Gastrocnemius medialis (tissue), 4 donors: Measurements from ENCODE around the gene MAP3K4.
"Not testable (repeated sequence)": the region's sequence is repeated elsewhere in the genome, so short reads cannot be mapped to it uniquely, and the experiment has no call there.

Experiments
- CTCF ChIP-seq, 5 experiments: fragments of 450-650 bp in 3 of 5; fragments of 200-600 bp in 2 of 5; sonication (generic) in 2 of 5; IDR thresholded peaks in 4 of 5; conservative IDR thresholded peaks in 1 of 5; 1 replicate in 4 of 5; 2 replicates in 1 of 5; pipeline ENCODE4 v1.5.1; 2016 to 2019; ENCODE audit warnings: antibody characterized with exemption in 5 of 5, mild to moderate bottlenecking in 3 of 5, moderate library complexity in 3 of 5
- POLR2A ChIP-seq, 2 donors: fragments of 450-650 bp; IDR thresholded peaks; one replicate each; pipeline ENCODE4 v1.6.1; 2017; ENCODE audit warnings: antibody characterized with exemption in 2 of 2, mild to moderate bottlenecking in 2 of 2, moderate library complexity in 2 of 2

GRCh38 chr6:160972594-160972993 lies 19.0 kb upstream of the MAP3K4 start:
- TF ChIP-seq CTCF (IDR thresholded peaks at IDR 0.05 in 4 of 5, conservative IDR thresholded peaks at IDR 0.05 in 1 of 5); POLR2A (IDR thresholded peaks at IDR 0.05): not testable (repeated sequence)
